BE2C (cell line): ENCODE measurements around the gene LIPJ.

Experiments used
- DNase-seq: peaks from one replicate; pipeline ENCODE4 v3.0.0-alpha.2; 2020
- H3K27me3 ChIP-seq: fragments of 250-450 bp; sonication (Bioruptor Pico); 2 replicates; pipeline ENCODE4 v1.5.1; 2020; ENCODE audit warnings: mild to moderate bottlenecking
- H3K36me3 ChIP-seq: fragments of 250-450 bp; sonication (Bioruptor Pico); 2 replicates; pipeline ENCODE4 v1.5.1; 2020; ENCODE audit warnings: mild to moderate bottlenecking
- H3K4me1 ChIP-seq: fragments of 250-450 bp; sonication (Bioruptor Pico); 2 replicates; pipeline ENCODE4 v1.5.1; 2020
- H3K4me3 ChIP-seq: 2 replicates; pipeline ENCODE4 v1.5.1; 2011; ENCODE audit warnings: low read depth, low read length
- H3K9me3 ChIP-seq: fragments of 250-450 bp; sonication (Bioruptor Pico); 2 replicates; pipeline ENCODE4 v1.5.1; 2020
- TF ChIP-seq, protein P1 (sequence below): IDR thresholded peaks from 2 replicates; pipeline ENCODE4 v1.5.1; 2012; ENCODE audit warnings: mild to moderate bottlenecking, low read depth, low read length

Gene LIPJ

DNA sequence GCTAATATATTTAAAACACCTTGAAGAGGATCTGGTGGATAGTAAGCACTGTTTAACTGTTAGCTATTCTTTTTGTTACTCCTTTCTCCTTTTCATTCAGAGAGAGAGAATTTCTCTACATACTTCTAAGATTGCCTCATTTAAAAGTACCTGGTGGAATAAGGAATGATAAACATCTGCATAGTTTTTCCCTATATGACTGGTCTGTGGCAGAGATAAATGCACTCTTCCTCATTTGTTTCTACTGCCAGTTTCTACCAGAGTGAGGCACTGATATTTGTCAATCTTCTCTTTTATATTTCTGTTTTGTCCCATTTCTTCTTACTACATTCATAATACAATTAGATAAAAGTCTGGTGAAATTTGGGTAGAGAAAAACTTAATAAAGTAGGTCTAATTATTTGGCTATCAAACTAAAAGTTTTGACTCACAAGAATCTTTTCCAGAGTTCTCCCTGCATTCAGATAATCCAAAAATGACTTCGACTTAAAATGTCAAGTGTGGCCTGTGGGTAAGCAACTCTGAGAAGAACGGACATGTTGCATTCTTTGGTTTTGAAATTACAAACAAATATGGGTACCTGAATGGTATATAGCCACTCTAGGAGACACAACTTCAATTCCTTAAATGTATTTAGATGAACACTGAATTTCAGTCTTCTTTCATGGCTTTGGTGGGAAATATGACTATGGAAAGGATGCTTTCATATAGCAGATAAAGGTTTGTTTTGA, 42.3 kb upstream of the LIPJ start:
- TF ChIP-seq, protein P1, sequence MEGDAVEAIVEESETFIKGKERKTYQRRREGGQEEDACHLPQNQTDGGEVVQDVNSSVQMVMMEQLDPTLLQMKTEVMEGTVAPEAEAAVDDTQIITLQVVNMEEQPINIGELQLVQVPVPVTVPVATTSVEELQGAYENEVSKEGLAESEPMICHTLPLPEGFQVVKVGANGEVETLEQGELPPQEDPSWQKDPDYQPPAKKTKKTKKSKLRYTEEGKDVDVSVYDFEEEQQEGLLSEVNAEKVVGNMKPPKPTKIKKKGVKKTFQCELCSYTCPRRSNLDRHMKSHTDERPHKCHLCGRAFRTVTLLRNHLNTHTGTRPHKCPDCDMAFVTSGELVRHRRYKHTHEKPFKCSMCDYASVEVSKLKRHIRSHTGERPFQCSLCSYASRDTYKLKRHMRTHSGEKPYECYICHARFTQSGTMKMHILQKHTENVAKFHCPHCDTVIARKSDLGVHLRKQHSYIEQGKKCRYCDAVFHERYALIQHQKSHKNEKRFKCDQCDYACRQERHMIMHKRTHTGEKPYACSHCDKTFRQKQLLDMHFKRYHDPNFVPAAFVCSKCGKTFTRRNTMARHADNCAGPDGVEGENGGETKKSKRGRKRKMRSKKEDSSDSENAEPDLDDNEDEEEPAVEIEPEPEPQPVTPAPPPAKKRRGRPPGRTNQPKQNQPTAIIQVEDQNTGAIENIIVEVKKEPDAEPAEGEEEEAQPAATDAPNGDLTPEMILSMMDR: no peak
- Histone ChIP-seq H3K4me1 (no peaks in the 10 kb centered on the region; the same call in 1 of the 2 replicates), H3K4me3 (no peak overlapping the region), H3K9me3 (no peaks in the 10 kb centered on the region), H3K27me3 (no peaks in the 10 kb centered on the region), H3K36me3 (no peaks in the 10 kb centered on the region)
- DNase-seq: no peak

DNA sequence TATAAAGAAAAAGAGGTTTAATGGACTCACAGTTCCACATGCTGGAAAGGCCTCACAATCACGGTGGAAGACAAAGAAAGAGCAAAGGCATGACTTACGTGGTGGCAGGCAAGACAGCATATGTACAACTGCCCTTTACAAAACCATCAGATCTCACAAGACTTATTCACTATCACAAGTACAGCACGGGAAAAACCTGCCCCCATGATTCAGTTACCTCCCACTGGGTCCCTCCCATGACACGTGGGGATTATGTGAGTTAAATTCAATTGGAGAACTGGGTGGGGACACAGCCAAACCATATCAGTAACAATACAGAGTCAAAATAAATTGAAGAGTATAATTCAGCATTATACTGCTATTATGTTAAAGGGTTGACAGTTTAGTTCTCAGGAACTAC, 41.2 kb upstream of the LIPJ start:
- H3K36me3 ChIP-seq: no peaks in the 10 kb centered on the region
- TF ChIP-seq, protein P1: no peak
- no peaks in the 10 kb centered on the region for H3K27me3 ChIP-seq
- H3K9me3 ChIP-seq: no peaks in the 10 kb centered on the region
- no peak overlapping the region for H3K4me3 ChIP-seq
- no peak for DNase-seq
- no peaks in the 10 kb centered on the region; the same call in 1 of the 2 replicates for H3K4me1 ChIP-seq

DNA sequence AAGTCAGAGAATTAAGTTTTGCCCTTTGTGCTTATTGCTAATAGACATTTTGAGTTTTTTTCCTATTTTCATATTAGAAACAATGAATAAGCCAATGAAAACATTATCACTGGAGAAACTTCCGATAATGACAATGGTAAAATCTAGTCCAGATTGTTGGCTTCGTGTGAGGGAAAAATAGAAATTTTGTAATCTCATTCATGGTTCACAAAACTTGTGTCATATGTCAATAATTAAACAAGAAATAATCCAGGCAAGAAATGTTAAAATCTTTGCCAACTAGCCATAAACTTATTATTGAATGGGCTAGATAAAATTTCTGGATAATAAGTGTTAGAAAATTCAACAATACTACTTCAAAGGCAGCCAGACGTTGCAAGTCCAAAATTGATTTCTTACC, 40.1 kb upstream of the LIPJ start:
- H3K4me1 ChIP-seq: no peaks in the 10 kb centered on the region; the same call in 1 of the 2 replicates
- H3K27me3 ChIP-seq: no peaks in the 10 kb centered on the region
- DNase-seq: no peak
- TF ChIP-seq, protein P1: no peak
- no peak overlapping the region for H3K4me3 ChIP-seq
- H3K9me3 ChIP-seq: no peaks in the 10 kb centered on the region
- H3K36me3 ChIP-seq: no peaks in the 10 kb centered on the region

DNA sequence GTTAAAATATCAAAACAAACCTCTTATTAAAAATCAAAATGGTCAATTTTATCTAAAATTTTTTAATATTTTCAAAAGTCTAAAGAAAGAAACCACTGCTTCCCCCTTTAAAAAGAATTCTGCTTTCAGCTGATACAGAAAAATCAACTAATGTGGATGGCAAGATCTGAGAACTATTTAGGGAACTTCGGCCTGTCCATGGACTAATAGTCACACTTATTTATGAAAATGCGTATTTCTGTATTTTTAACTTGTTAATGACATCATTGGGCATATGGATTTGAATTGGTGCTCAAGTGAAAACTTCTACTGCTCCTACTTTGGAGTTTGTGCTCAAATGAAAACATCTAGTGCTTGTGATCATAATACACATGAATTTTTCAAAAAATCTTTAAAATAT, 35.3 kb upstream of the LIPJ start:
- no peaks in the 10 kb centered on the region for H3K27me3 ChIP-seq
- TF ChIP-seq, protein P1: no peak
- no peak for DNase-seq
- H3K4me1 ChIP-seq: peaks cover 7% of the 10 kb centered on the region; the same call in 1 of the 2 replicates
- no peak overlapping the region for H3K4me3 ChIP-seq
- H3K9me3 ChIP-seq: no peaks in the 10 kb centered on the region
- H3K36me3 ChIP-seq: no peaks in the 10 kb centered on the region

DNA sequence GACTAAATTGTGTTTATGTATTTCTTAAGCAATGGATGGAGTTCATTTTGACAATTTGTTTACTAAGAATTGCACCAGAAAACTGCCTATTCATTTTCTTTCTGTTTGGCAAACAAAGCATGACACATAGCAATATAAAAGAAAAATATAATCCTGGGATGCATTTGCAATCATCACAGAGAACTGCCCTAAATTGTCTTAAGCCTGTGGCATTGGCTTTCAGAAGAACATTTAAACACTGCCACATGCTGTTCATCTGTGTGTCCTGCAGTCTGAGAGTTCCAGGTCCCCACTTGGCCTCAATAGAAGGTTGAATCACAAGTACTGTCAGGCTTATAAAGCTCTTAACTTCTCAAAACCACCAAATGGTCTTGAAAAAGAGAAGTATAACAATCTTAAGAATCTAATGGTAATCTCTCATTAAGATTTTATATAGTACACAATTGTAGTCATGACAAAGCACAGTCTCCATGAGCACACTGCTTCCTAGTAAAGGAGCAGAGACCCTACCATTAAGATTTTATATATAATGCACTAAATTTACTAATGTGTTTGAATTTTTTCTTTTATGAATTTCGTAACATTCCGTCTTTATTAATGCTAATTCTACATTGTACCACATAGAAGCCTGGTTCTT, 33.3 kb upstream of the LIPJ start:
- TF ChIP-seq, protein P1: peak; percentile 87
- H3K36me3 ChIP-seq: no peaks in the 10 kb centered on the region
- no peak overlapping the region for H3K4me3 ChIP-seq
- H3K4me1 ChIP-seq: peaks cover 7% of the 10 kb centered on the region; the same call in 1 of the 2 replicates
- H3K27me3 ChIP-seq: no peaks in the 10 kb centered on the region
- H3K9me3 ChIP-seq: no peaks in the 10 kb centered on the region
- peak; percentile 39 for DNase-seq
